ENCODE measurements around the gene KHK.

Gene KHK

DNA sequence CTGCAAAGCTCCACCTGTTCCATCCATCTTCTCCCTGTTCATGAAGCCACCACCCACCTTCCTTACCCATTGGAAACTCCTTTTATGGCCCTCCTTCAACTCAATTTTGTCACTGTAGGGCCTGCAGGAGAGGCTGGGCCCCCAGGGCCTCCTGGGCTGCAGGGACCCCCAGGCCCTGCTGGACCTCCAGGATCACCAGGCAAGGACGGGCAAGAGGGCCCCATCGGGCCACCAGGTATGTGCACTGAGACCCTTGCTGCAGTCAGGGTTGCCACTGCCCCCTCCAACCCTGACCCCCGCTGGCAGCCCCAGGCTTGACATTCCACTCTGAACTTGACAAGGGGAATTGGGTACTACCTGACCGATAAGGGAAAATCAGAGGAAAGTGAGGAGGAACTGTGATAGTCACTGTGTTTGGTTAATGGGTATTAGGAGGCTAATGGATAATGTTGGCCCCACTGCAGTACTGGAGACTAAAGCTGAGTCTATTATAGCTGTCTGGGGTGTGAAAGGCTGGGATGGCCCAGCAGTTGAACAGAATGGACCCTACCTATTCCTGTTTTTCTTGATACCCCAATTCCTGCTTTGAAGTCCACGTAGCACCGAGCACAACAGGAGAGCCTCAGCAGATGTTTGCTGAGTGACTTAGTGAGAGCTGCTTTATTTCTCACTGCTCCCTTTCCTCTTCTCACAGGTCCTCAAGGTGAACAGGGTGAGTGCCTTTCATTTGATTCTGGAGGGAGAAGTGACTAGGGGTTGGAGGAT lies 2.1 kb upstream of the KHK start:
- peak overlapping the region; percentile 37 for H3K9ac ChIP-seq (ENCODE audit: low read length)
- H3K36me3 ChIP-seq (ENCODE audit: insufficient read depth, low read length), result peaks cover 17% of the 10 kb centered on the region
- H3K4me1 ChIP-seq (ENCODE audit: insufficient read depth, low read length), result peaks cover 64% of the 10 kb centered on the region
- H3K27me3 ChIP-seq (ENCODE audit: control insufficient read depth in 1 of 2, insufficient read depth in 2 of 2, low read length in 2 of 2), result no peaks in the 10 kb centered on the region
- H3K9me3 ChIP-seq (ENCODE audit: low read length), result no peaks in the 10 kb centered on the region
- no peak overlapping the region for H3K4me3 ChIP-seq (ENCODE audit: low read depth in 1 of 2, low read length in 2 of 2)
- peak overlapping the region; percentile 79 for H3K27ac ChIP-seq (ENCODE audit: low read depth, low read length)

DNA sequence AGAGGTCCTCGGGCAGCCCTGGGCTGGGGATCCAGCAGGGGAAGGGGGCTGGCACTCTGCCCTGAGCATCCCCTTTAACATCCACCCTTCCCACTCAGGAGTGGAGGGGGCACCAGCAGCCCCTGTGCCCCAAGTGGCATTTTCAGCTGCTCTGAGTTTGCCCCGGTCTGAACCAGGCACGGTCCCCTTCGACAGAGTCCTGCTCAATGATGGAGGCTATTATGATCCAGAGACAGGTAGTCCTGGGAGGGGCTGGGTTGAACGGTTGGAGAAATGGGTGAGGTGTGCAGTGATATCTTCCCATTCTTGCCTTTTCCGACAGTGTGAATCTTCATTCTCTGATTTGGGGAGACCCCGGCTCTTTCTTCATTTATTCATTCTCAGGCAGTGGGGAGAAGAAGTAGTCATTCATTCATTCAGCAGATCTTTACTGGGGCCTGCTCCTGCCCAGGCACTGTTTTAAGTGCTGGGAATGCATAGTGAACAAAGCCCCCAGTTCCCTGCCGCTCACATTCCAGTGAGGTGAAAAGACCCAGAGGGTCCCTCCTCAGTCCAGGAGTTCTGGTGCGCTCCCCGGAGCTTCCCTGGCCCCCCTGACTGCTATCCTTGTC lies 1.4 kb upstream of the KHK start:
- Histone ChIP-seq H3K27me3 (ENCODE audit: control insufficient read depth in 1 of 2, insufficient read depth in 2 of 2, low read length in 2 of 2) (no peaks in the 10 kb centered on the region), H3K4me1 (ENCODE audit: insufficient read depth, low read length) (peaks cover 61% of the 10 kb centered on the region), H3K27ac (ENCODE audit: low read depth, low read length) (peak overlapping the region; percentile 79), H3K9ac (ENCODE audit: low read length) (peak overlapping the region; percentile 37), H3K9me3 (ENCODE audit: low read length) (no peaks in the 10 kb centered on the region), H3K4me3 (ENCODE audit: low read depth in 1 of 2, low read length in 2 of 2) (peak overlapping the region; percentile 24 to 64), H3K36me3 (ENCODE audit: insufficient read depth, low read length) (peaks cover 17% of the 10 kb centered on the region)

DNA sequence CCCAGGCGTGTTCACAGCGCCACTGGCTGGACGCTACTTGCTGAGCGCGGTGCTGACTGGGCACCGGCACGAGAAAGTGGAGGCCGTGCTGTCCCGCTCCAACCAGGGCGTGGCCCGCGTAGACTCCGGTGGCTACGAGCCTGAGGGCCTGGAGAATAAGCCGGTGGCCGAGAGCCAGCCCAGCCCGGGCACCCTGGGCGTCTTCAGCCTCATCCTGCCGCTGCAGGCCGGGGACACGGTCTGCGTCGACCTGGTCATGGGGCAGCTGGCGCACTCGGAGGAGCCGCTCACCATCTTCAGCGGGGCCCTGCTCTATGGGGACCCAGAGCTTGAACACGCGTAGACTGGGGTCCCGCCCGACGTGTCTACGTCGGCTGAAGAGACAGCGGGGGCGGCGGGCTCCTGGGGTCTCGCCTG lies 891 bp upstream of the KHK start:
- Histone ChIP-seq H3K9ac (ENCODE audit: low read length) (peak overlapping the region; percentile 37), H3K27me3 (ENCODE audit: control insufficient read depth in 1 of 2, insufficient read depth in 2 of 2, low read length in 2 of 2) (no peaks in the 10 kb centered on the region), H3K4me1 (ENCODE audit: insufficient read depth, low read length) (peaks cover 56% of the 10 kb centered on the region), H3K4me3 (ENCODE audit: low read depth in 1 of 2, low read length in 2 of 2) (peak overlapping the region; percentile 24 to 64), H3K36me3 (ENCODE audit: insufficient read depth, low read length) (peaks cover 17% of the 10 kb centered on the region), H3K27ac (ENCODE audit: low read depth, low read length) (peak overlapping the region; percentile 79), H3K9me3 (ENCODE audit: low read length) (no peaks in the 10 kb centered on the region)

DNA sequence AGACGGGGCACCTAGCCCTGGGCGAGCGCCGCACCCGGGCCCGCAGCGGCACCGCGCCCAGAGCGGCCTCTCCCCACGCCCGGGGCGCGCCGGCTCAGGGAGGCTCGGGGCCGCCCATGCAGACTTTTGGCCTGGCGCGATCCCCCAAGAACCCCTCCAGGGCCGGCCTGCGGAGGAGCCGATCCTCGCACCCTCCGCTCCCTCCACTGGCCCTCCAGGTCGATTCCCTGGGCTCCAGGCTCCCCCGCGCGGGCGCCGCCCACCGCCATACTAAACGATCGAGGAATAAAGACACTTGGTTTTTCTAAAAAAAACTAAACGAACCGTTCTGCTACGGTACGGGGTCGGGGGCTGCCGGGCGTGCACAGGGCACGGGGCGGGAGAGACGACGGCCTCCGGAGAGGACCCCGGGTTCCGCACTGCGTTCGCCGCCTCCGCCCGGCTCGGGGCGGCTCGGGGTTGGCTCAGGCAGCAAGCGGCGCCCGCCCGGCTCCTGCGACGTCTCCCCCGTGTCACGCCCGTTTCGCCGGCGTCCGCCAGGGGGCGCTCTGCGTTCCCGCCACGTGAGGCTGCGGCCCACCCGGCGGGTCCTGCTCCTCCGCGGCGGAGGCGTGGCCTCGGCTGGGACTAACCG lies 365 bp upstream of the KHK start:
- H3K4me1 ChIP-seq (ENCODE audit: insufficient read depth, low read length), result peaks cover 54% of the 10 kb centered on the region
- no peaks in the 10 kb centered on the region for H3K27me3 ChIP-seq (ENCODE audit: control insufficient read depth in 1 of 2, insufficient read depth in 2 of 2, low read length in 2 of 2)
- H3K4me3 ChIP-seq (ENCODE audit: low read depth in 1 of 2, low read length in 2 of 2), result peak overlapping the region; percentile 24 to 64
- H3K27ac ChIP-seq (ENCODE audit: low read depth, low read length), result peak overlapping the region; percentile 79
- H3K9me3 ChIP-seq (ENCODE audit: low read length), result no peaks in the 10 kb centered on the region
- H3K36me3 ChIP-seq (ENCODE audit: insufficient read depth, low read length), result peaks cover 17% of the 10 kb centered on the region
- H3K9ac ChIP-seq (ENCODE audit: low read length), result no peak overlapping the region

DNA sequence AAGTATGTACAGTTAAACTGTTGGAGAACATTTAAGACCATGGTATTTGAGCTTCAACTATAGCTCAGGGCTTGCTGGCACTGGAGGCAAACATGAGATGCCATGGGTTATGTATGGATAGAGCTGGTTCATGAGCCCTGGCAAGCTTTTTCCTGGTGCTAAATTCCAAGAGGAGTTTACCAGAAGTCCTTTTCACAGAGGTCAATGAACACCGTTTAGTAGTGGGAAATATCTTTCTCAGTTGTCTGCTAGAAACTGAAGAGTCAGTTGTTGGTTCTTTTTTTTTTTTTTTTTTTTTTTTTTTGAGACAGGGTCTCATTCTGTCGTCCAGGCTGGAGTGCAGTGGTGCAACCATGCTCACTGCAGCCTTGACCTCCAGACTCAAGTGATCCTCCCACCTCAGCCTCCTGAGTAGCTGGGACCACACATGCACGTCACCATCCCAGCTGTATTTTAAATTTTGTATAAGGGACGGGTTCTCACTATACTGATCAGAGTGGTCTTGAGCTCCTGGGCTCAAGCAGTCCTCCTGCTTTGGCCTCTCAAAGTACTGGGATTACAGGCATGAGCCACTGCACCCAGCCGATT lies 1.3 kb downstream of the KHK start:
- no peaks in the 10 kb centered on the region for H3K27me3 ChIP-seq (ENCODE audit: control insufficient read depth in 1 of 2, insufficient read depth in 2 of 2, low read length in 2 of 2)
- no peak overlapping the region for H3K4me3 ChIP-seq (ENCODE audit: low read depth in 1 of 2, low read length in 2 of 2)
- peaks cover 6% of the 10 kb centered on the region for H3K36me3 ChIP-seq (ENCODE audit: insufficient read depth, low read length)
- H3K9ac ChIP-seq (ENCODE audit: low read length), result no peak overlapping the region
- no peak overlapping the region for H3K27ac ChIP-seq (ENCODE audit: low read depth, low read length)
- H3K9me3 ChIP-seq (ENCODE audit: low read length), result no peaks in the 10 kb centered on the region
- H3K4me1 ChIP-seq (ENCODE audit: insufficient read depth, low read length), result peaks cover 37% of the 10 kb centered on the region

DNA sequence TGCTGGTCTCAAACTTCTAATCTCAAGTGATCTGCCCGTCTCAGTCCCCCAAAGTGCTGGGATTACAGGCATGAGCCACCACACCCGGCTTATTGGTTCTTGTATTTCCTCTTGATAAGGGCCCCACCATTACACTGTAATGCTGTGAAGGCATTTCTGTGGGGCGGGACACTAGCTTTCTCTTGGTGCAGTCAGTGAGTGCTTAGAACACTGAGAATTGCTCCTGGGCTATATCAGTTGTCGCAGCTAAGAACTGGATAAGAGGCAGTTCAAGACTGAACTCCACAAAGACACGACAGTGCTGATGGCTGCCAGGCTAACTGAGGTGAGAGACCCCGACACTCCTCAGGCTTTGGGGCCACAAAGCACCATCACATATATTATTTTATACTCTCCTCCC lies 2.1 kb downstream of the KHK start:
- peaks cover 30% of the 10 kb centered on the region for H3K4me1 ChIP-seq (ENCODE audit: insufficient read depth, low read length)
- no peaks in the 10 kb centered on the region for H3K9me3 ChIP-seq (ENCODE audit: low read length)
- no peak overlapping the region for H3K27ac ChIP-seq (ENCODE audit: low read depth, low read length)
- H3K36me3 ChIP-seq (ENCODE audit: insufficient read depth, low read length), result no peaks in the 10 kb centered on the region
- H3K27me3 ChIP-seq (ENCODE audit: control insufficient read depth in 1 of 2, insufficient read depth in 2 of 2, low read length in 2 of 2), result no peaks in the 10 kb centered on the region
- no peak overlapping the region for H3K4me3 ChIP-seq (ENCODE audit: low read depth in 1 of 2, low read length in 2 of 2)
- no peak overlapping the region for H3K9ac ChIP-seq (ENCODE audit: low read length)

DNA sequence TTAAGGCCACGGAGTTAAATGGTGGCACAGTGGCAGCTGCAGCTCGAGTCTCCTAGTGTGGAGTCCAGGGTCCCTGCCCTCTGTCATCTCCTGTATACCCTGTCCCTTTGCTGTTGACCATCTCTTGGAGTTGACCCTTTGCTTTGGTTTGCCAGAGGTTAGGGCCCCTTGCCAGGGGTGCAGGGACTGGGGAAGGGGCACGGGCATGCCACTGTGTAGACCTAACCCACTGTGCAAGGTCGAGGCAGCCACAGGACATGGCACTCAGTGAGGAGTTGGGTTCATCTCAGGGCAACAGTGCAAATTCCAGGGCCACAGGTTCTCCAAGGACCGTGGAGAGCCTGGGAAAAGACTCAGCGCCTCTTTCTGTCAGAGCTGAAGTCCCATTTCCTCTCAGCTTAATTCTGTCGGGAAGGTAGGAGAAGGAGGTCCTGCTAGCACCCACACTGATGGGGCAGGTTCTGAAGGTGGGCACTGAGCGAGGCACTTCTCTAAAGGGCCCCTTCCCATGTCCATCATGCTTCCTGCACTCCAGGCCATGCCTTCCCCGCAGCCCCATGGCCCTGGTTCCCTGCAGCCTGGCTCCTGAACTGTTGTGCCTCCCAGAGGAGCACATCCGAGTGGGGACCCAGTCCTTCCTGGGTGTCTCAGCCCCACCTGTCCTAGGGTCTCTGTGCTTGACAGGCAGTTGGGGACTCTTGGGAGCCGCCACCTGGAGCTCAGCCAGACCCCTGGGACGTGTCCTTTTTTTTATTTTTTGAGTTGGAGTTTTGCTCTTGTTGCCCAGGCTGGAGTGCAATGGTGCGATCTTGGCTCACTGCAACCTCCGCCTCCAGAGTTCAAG lies 2.8 kb downstream of the KHK start:
- no peak overlapping the region for H3K27ac ChIP-seq (ENCODE audit: low read depth, low read length)
- peaks cover 24% of the 10 kb centered on the region for H3K4me1 ChIP-seq (ENCODE audit: insufficient read depth, low read length)
- H3K27me3 ChIP-seq (ENCODE audit: control insufficient read depth in 1 of 2, insufficient read depth in 2 of 2, low read length in 2 of 2), result no peaks in the 10 kb centered on the region
- no peaks in the 10 kb centered on the region for H3K9me3 ChIP-seq (ENCODE audit: low read length)
- no peak overlapping the region for H3K4me3 ChIP-seq (ENCODE audit: low read depth in 1 of 2, low read length in 2 of 2)
- no peak overlapping the region for H3K9ac ChIP-seq (ENCODE audit: low read length)
- H3K36me3 ChIP-seq (ENCODE audit: insufficient read depth, low read length), result no peaks in the 10 kb centered on the region

DNA sequence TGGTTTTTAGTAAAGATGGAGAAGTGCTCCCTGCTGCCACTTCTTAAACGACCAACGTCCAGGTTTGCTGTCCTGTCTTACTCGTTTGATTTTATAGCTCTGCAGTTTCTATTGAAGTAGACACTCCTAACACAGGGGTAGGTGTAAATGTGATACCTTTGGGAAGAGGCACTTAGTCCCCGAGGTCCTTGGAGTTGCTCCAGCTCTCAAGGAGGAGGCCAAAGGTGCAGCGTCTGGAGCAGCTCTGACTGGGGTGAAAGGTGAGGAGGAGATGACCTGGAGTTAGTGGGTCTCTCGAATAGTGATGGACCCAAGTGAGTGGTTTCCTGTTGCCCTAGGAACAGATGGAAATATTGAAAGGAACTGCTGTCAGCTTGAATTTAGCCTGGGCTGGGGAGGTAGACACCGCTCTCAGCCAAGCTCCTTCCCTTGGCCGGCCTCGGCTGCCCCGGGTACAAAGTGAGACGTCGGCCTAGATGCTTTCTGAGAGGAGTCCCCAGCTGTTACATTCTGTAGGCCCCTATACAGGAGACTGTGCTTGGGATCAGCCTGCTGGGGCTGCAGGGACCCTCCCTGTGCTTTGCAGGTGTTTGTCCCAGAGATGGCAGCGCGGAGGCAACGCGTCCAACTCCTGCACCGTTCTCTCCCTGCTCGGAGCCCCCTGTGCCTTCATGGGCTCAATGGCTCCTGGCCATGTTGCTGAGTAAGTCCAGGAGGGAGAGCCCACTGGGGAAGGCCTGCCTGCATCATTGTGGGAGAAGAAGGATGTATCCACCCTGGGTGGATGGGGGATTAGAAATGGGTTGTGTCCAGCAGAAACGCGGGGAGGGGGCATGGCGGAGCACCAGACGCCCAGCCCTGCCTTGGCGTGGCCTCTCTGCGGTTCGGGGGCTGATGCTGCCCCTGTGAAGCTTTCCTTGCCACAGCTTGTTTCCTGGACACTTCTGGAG lies 5.4 kb downstream of the KHK start:
- Histone ChIP-seq H3K9me3 (ENCODE audit: low read length) (no peaks in the 10 kb centered on the region), H3K4me3 (ENCODE audit: low read depth in 1 of 2, low read length in 2 of 2) (no peak overlapping the region), H3K36me3 (ENCODE audit: insufficient read depth, low read length) (no peaks in the 10 kb centered on the region), H3K4me1 (ENCODE audit: insufficient read depth, low read length) (peaks cover 18% of the 10 kb centered on the region), H3K27ac (ENCODE audit: low read depth, low read length) (no peak overlapping the region), H3K27me3 (ENCODE audit: control insufficient read depth in 1 of 2, insufficient read depth in 2 of 2, low read length in 2 of 2) (no peaks in the 10 kb centered on the region), H3K9ac (ENCODE audit: low read length) (no peak overlapping the region)

DNA sequence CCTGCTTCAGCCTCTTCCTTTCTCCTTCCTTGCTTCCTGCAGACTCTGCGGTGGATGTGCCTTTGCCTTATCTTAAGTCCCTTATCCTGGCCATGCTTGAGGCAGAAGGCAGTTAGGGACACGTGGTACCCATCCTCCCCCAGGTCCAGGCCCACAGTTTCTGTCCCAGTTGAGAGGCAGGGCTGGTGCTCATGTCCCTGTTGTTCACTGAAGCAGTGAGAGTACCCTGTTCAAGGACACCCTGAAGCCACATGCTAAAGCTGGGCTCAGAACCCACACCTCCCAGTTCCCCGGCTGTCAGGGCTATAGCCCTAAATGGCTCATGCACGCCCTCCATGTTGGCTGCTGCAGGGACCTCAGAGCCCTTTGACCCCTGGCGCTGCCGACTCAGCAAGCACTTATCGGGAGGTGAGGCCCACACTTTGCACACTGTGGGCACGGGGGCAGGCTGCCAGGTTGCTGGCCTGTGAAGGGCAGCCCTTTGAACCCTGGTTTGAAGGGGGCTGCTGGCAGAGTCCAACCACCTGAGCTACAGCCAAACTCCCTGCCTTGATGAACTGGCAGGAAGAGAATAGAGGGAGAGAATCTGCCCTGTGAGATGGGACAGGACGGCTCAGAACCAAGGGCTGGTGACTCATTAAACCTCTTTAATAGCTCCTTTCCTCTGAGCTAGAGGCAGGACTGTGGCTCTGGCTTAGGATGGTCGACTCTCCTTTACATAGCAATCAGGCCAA lies 6.3 kb downstream of the KHK start:
- Histone ChIP-seq H3K9me3 (ENCODE audit: low read length) (no peaks in the 10 kb centered on the region), H3K36me3 (ENCODE audit: insufficient read depth, low read length) (no peaks in the 10 kb centered on the region), H3K9ac (ENCODE audit: low read length) (no peak overlapping the region), H3K27me3 (ENCODE audit: control insufficient read depth in 1 of 2, insufficient read depth in 2 of 2, low read length in 2 of 2) (no peaks in the 10 kb centered on the region), H3K4me3 (ENCODE audit: low read depth in 1 of 2, low read length in 2 of 2) (no peak overlapping the region), H3K4me1 (ENCODE audit: insufficient read depth, low read length) (peaks cover 9% of the 10 kb centered on the region), H3K27ac (ENCODE audit: low read depth, low read length) (no peak overlapping the region)

All from muscle layer of colon (tissue), 2 donors.